Spleen (tissue), 11 donors: ENCODE measurements around the gene CEBPZOS. TPM values are rescaled to one million over a fixed set of nuclear protein-coding genes. Genes with fewer than 3 reads are reported as not detected.
"Not testable (repeated sequence)": the region's sequence is repeated elsewhere in the genome, so short reads cannot be mapped to it uniquely, and the experiment has no call there.

Source experiments
- DNase-seq: peaks from one replicate; pipeline ENCODE4 v3.0.0-alpha.2; 2020
- H3K27ac ChIP-seq, 8 donors: fragments of 200-600 bp; sonication (generic) in 7 of 8; 1 replicate in 4 of 8; 2 replicates in 4 of 8; pipeline versions ENCODE4 v1.5.0 to v1.8.0; 2016 to 2021; ENCODE audit warnings: inconsistent platforms in 4 of 8, mild to moderate bottlenecking in 4 of 8, moderate library complexity in 1 of 8
- H3K27me3 ChIP-seq, 7 donors: fragments of 200-600 bp; sonication (generic) in 6 of 7; replicated peaks in 1 of 7; 1 replicate in 4 of 7; 2 replicates in 3 of 7; pipeline versions ENCODE4 v1.5.0 to v1.8.0; 2016 to 2021; ENCODE audit warnings: inconsistent platforms in 3 of 7, mild to moderate bottlenecking in 1 of 7
- H3K36me3 ChIP-seq, 6 donors: fragments of 200-600 bp; sonication (generic) in 5 of 6; 1 replicate in 4 of 6; 2 replicates in 2 of 6; pipeline versions ENCODE4 v1.5.0 to v1.8.0; 2016 to 2021; ENCODE audit warnings: inconsistent platforms in 2 of 6
- H3K4me1 ChIP-seq, 6 donors: fragments of 200-600 bp; sonication (generic) in 5 of 6; 1 replicate in 3 of 6; 2 replicates in 3 of 6; pipeline versions ENCODE4 v1.5.0 to v1.8.0; 2016 to 2021; ENCODE audit warnings: inconsistent platforms in 3 of 6
- H3K4me3 ChIP-seq, 8 donors: fragments of 200-600 bp; sonication (generic) in 7 of 8; 1 replicate in 4 of 8; 2 replicates in 4 of 8; pipeline versions ENCODE4 v1.5.0 to v1.8.0; 2016 to 2021; ENCODE audit warnings: inconsistent platforms in 4 of 8, mild to moderate bottlenecking in 4 of 8, moderate library complexity in 2 of 8
- H3K9me3 ChIP-seq, 8 donors: fragments of 200-600 bp; sonication (generic) in 7 of 8; 1 replicate in 4 of 8; 2 replicates in 4 of 8; pipeline versions ENCODE4 v1.5.0 to v1.8.0; 2016 to 2021; ENCODE audit warnings: inconsistent platforms in 4 of 8
- CTCF ChIP-seq, 11 experiments: fragments of 200-600 bp in 7 of 11; fragments of 450-650 bp in 4 of 11; sonication (generic) in 4 of 11; IDR thresholded peaks in 8 of 11; conservative IDR thresholded peaks in 3 of 11; 1 replicate in 7 of 11; 2 replicates in 4 of 11; pipeline versions ENCODE4 v1.4.0 to v1.8.0; 2016 to 2021; ENCODE audit warnings: antibody characterized with exemption in 11 of 11, inconsistent platforms in 4 of 11, mild to moderate bottlenecking in 1 of 11
- POLR2A ChIP-seq, 3 donors: fragments of 450-650 bp; IDR thresholded peaks; one replicate each; pipeline ENCODE4 v1.5.1; 2017; ENCODE audit warnings: antibody characterized with exemption in 3 of 3, mild to moderate bottlenecking in 1 of 3
- POLR2AphosphoS5 ChIP-seq, 3 donors: sonication (generic); formaldehyde crosslinking; IDR thresholded peaks; one replicate each; pipeline ENCODE4 v1.5.1; 2017; ENCODE audit warnings: antibody characterized with exemption in 3 of 3
- WGBS, 5 donors: extraction: QIAGEN DNeasy Blood & Tissue Kit in 3 of 5; methylation state at CpG; one replicate each; pipeline versions ENCODE4 v1.1.5 to v1.1.7; 2013 to 2018; 5-methylcytosine and 5-hydroxymethylcytosine counted together
- intact Hi-C: fragments of 100-400 bp; cut with DNase I; formaldehyde crosslinking; loops from one replicate; pipeline ENCODE4 v1.15.0; 2023; ENCODE audit warnings: low total_unique reads
- polyA plus RNA-seq, 3 donors: library from polyadenylated mRNA; stranded (reverse); fragments of 200-250 nt; gene quantifications; one replicate each; pipeline ENCODE4 v1.2.1, GENCODE V29; 2013
- total RNA-seq, 7 donors: library from RNA; depleted of rRNA in 3 of 7; stranded (reverse); fragments of >200 nt in 3 of 7; fragmentation: NEBNext Ultra II Directional in 4 of 7; extraction: Animal tissue kit (Norgen Biotek cat#: 25700) in 4 of 7; gene quantifications; one replicate each; pipeline versions ENCODE4 v1.1.0 to v1.2.1, GENCODE V29; 2016 to 2021
- donor health status: healthy with polysubstance abuse.
- donor health status: DM: no; HTN: no; CAD: no; lungs with moderate emphysema.
- donor health status: DM: no; HTN: no; CAD: no.
- donor health status: Bipolar disorder and iron deficiency.
- donor health status: healthy.
- donor health status: DM: no; HTN: no; CAD: no.
- donor health status: DM: yes; HTN: yes; CAD: no.

Gene CEBPZOS
- total and polyA plus RNA-seq, 10 donors = 18.6 to 39.8 (median 27.8) TPM

GRCh38 chr2:37205689-37206341 is 9.5 kb downstream of the CEBPZOS start:
- DNase-seq = no peak
- 92 to 97% (median 94%) methylated on average over 5 of the region's 5 CpGs for WGBS, 5 donors
- Histone ChIP-seq H3K4me3 (no peak overlapping the region), H3K36me3 (peaks cover 13 to 100% (median 83%) of the 10 kb centered on the region in 6 donors), H3K9me3 (peaks cover 0 to 54% (median 39%) of the 10 kb centered on the region in 8 donors), H3K27ac (no peak overlapping the region), H3K27me3 (no peaks in the 10 kb centered on the region), H3K4me1 (peaks cover 0 to 4% (median 0%) of the 10 kb centered on the region in 6 donors)
- TF ChIP-seq POLR2AphosphoS5 (IDR thresholded peaks at IDR 0.05) (no peak), POLR2A (IDR thresholded peaks at IDR 0.05) (no peak), CTCF (IDR thresholded peaks at IDR 0.05 in 8 of 11, conservative IDR thresholded peaks at IDR 0.05 in 3 of 11) (no peak)
- intact Hi-C loops = no loop called here

- Histone ChIP-seq H3K9me3 (peaks cover 0 to 54% (median 39%) of the 10 kb centered on the region in 8 donors), H3K36me3 (peaks cover 13 to 100% (median 88%) of the 10 kb centered on the region in 6 donors)
- DNase-seq, H3K4me1 ChIP-seq, H3K4me3 ChIP-seq, H3K27me3 ChIP-seq, H3K27ac ChIP-seq, intact Hi-C loops: not testable (repeated sequence)
- WGBS, 5 donors = 94 to 98% (median 95%) methylated on average over 2 of the region's 2 CpGs
Measured at GRCh38 chr2:37206760-37207159, 10.5 kb downstream of the CEBPZOS start.

GRCh38 chr2:37211212-37211611 is 14.9 kb downstream of the CEBPZOS start:
- TF ChIP-seq POLR2A (IDR thresholded peaks at IDR 0.05) (no peak), CTCF (IDR thresholded peaks at IDR 0.05 in 8 of 11, conservative IDR thresholded peaks at IDR 0.05 in 3 of 11) (no peak), POLR2AphosphoS5 (IDR thresholded peaks at IDR 0.05) (no peak)
- H3K4me1 ChIP-seq = peaks cover 0 to 11% (median 5%) of the 10 kb centered on the region in 6 donors
- H3K27me3 ChIP-seq = no peaks in the 10 kb centered on the region
- no peak overlapping the region for H3K4me3 ChIP-seq
- H3K36me3 ChIP-seq = peaks cover 5 to 100% (median 92%) of the 10 kb centered on the region in 6 donors
- intact Hi-C loops = no loop called here
- H3K9me3 ChIP-seq = peaks cover 0 to 42% (median 31%) of the 10 kb centered on the region in 8 donors
- DNase-seq = no peak
- H3K27ac ChIP-seq = no peak overlapping the region

- TF ChIP-seq POLR2A (IDR thresholded peaks at IDR 0.05) (no peak), CTCF (IDR thresholded peaks at IDR 0.05 in 8 of 11, conservative IDR thresholded peaks at IDR 0.05 in 3 of 11) (no peak), POLR2AphosphoS5 (IDR thresholded peaks at IDR 0.05) (no peak)
- H3K9me3 ChIP-seq = peaks cover 0 to 35% (median 26%) of the 10 kb centered on the region in 8 donors
- peaks cover 0 to 100% (median 91%) of the 10 kb centered on the region in 6 donors for H3K36me3 ChIP-seq
Measured at GRCh38 chr2:37211939-37212338, 15.6 kb downstream of the CEBPZOS start.

More at GRCh38 chr2:37211939-37212338, 15.6 kb downstream of the CEBPZOS start:
- no peaks in the 10 kb centered on the region for H3K27me3 ChIP-seq
- H3K4me1 ChIP-seq = peaks cover 0 to 11% (median 5%) of the 10 kb centered on the region in 6 donors
- H3K27ac ChIP-seq = no peak overlapping the region
- no peak overlapping the region for H3K4me3 ChIP-seq
- 85 to 96% (median 86%) methylated on average over 3 of the region's 3 CpGs for WGBS, 5 donors
- intact Hi-C loops = no loop called here
- DNase-seq = no peak
